ENCODE data around the gene TBC1D22A.

The TBC1D22A gene

GRCh38 chr22:47057916-47058585 lies 295.6 kb downstream of the TBC1D22A start:
- no peak for DNase-seq (ENCODE audit: low read depth in 2 of 2)

GRCh38 chr22:47059076-47059475 lies 296.6 kb downstream of the TBC1D22A start:
- DNase-seq (ENCODE audit: low read depth in 2 of 2) = no peak

- no peak for DNase-seq (ENCODE audit: low read depth in 2 of 2)
These were observed 297.3 kb downstream of the TBC1D22A start for GRCh38 chr22:47059701-47060161.

GRCh38 chr22:47060718-47061117 lies 298.3 kb downstream of the TBC1D22A start:
- DNase-seq (ENCODE audit: low read depth in 2 of 2) = no peak

GRCh38 chr22:47061226-47061625 lies 298.8 kb downstream of the TBC1D22A start:
- no peak for DNase-seq (ENCODE audit: low read depth in 2 of 2)

GRCh38 chr22:47062126-47062525 lies 299.7 kb downstream of the TBC1D22A start:
- no peak for DNase-seq (ENCODE audit: low read depth in 2 of 2)

- DNase-seq (ENCODE audit: low read depth in 2 of 2) = no peak
These were observed 300.6 kb downstream of the TBC1D22A start for GRCh38 chr22:47063071-47063509.

- no peak for DNase-seq (ENCODE audit: low read depth in 2 of 2)
These were observed 301.2 kb downstream of the TBC1D22A start for GRCh38 chr22:47063606-47064005.

GRCh38 chr22:47064016-47064415 lies 301.6 kb downstream of the TBC1D22A start:
- no peak for DNase-seq (ENCODE audit: low read depth in 2 of 2)

- DNase-seq (ENCODE audit: low read depth in 2 of 2) = no peak
These were observed 302.0 kb downstream of the TBC1D22A start for GRCh38 chr22:47064416-47064815.

GRCh38 chr22:47065756-47066615 lies 303.5 kb downstream of the TBC1D22A start:
- DNase-seq (ENCODE audit: low read depth in 2 of 2) = no peak

- DNase-seq (ENCODE audit: low read depth in 2 of 2) = no peak
These were observed 304.1 kb downstream of the TBC1D22A start for GRCh38 chr22:47066616-47066905.

- no peak for DNase-seq (ENCODE audit: low read depth in 2 of 2)
These were observed 305.0 kb downstream of the TBC1D22A start for GRCh38 chr22:47067321-47067890.

GRCh38 chr22:47067911-47068625 lies 305.6 kb downstream of the TBC1D22A start:
- DNase-seq (ENCODE audit: low read depth in 2 of 2) = no peak

GRCh38 chr22:47068626-47068996 lies 306.2 kb downstream of the TBC1D22A start:
- no peak for DNase-seq (ENCODE audit: low read depth in 2 of 2)

- no peak for DNase-seq (ENCODE audit: low read depth in 2 of 2)
These were observed 306.8 kb downstream of the TBC1D22A start for GRCh38 chr22:47069270-47069669.

GRCh38 chr22:47071078-47071806 lies 308.8 kb downstream of the TBC1D22A start:
- no peak for DNase-seq (ENCODE audit: low read depth in 2 of 2)

- DNase-seq (ENCODE audit: low read depth in 2 of 2) = no peak
These were observed 309.6 kb downstream of the TBC1D22A start for GRCh38 chr22:47071807-47072641.

GRCh38 chr22:47072642-47072967 lies 310.2 kb downstream of the TBC1D22A start:
- no peak for DNase-seq (ENCODE audit: low read depth in 2 of 2)

GRCh38 chr22:47073075-47073474 lies 310.6 kb downstream of the TBC1D22A start:
- DNase-seq (ENCODE audit: low read depth in 2 of 2) = no peak

- DNase-seq (ENCODE audit: low read depth in 2 of 2) = no peak
These were observed 311.7 kb downstream of the TBC1D22A start for GRCh38 chr22:47074105-47074504.

Measured in activated CD4-positive, alpha-beta T cell treated with anti-CD3 and anti-CD28 coated beads for 24 hours (primary cell).